HG03095 (cell line): Measurements from ENCODE around the gene FBN1.
A peak's percentile ranks its signal among the peaks of the same experiment; 100 is the strongest.

ENCODE experiments used
- ATAC-seq: cut with Tn5 transposase; IDR thresholded peaks from one replicate; pipeline ENCODE4 v1.9.1; 2021; ENCODE audit warnings: moderate library complexity; ENCODE audit not compliant: unreplicated experiment

The FBN1 gene

GRCh38 chr15:48440084-48440483, 205.4 kb downstream of the FBN1 start:
- no peak for ATAC-seq

GRCh38 chr15:48437178-48437577, 208.3 kb downstream of the FBN1 start:
- ATAC-seq: no peak

- no peak for ATAC-seq
Measured at GRCh38 chr15:48435321-48435720, 210.2 kb downstream of the FBN1 start.

- ATAC-seq: peak; percentile 80
Measured at GRCh38 chr15:48433226-48433886, 212.2 kb downstream of the FBN1 start.

GRCh38 chr15:48432688-48433087, 212.8 kb downstream of the FBN1 start:
- no peak for ATAC-seq

- ATAC-seq: no peak
Measured at GRCh38 chr15:48427960-48428547, 217.5 kb downstream of the FBN1 start.

GRCh38 chr15:48427479-48427878, 218.0 kb downstream of the FBN1 start:
- no peak for ATAC-seq

- no peak for ATAC-seq
Measured at GRCh38 chr15:48426941-48427340, 218.6 kb downstream of the FBN1 start.

GRCh38 chr15:48426044-48426443, 219.5 kb downstream of the FBN1 start:
- ATAC-seq: no peak

GRCh38 chr15:48425051-48425450, 220.5 kb downstream of the FBN1 start:
- no peak for ATAC-seq

- no peak for ATAC-seq
Measured at GRCh38 chr15:48423896-48424475, 221.5 kb downstream of the FBN1 start.

GRCh38 chr15:48423342-48423741, 222.2 kb downstream of the FBN1 start:
- no peak for ATAC-seq

- ATAC-seq: no peak
Measured at GRCh38 chr15:48422401-48422800, 223.1 kb downstream of the FBN1 start.

- no peak for ATAC-seq
Measured at GRCh38 chr15:48421362-48421761, 224.1 kb downstream of the FBN1 start.

- no peak for ATAC-seq
Measured at GRCh38 chr15:48419896-48420295, 225.6 kb downstream of the FBN1 start.

- no peak for ATAC-seq
Measured at GRCh38 chr15:48418343-48418742, 227.2 kb downstream of the FBN1 start.

GRCh38 chr15:48416301-48416700, 229.2 kb downstream of the FBN1 start:
- no peak for ATAC-seq

GRCh38 chr15:48415036-48415886, 230.2 kb downstream of the FBN1 start:
- no peak for ATAC-seq

GRCh38 chr15:48414015-48414414, 231.5 kb downstream of the FBN1 start:
- no peak for ATAC-seq

- no peak for ATAC-seq
Measured at GRCh38 chr15:48413304-48413703, 232.2 kb downstream of the FBN1 start.

- no peak for ATAC-seq
Measured at GRCh38 chr15:48411971-48412591, 233.4 kb downstream of the FBN1 start.
